WTC11 (cell line): ENCODE data around the gene ZFYVE19. TPM values are rescaled to one million over a fixed set of nuclear protein-coding genes. Genes with fewer than 3 reads are reported as not detected.

ENCODE experiments used
- ATAC-seq: fragments of 200-7000 bp; cut with Tn5 transposase; 2 replicates; pipeline ENCODE4 v1.10.0; 2021; ENCODE audit warnings: mild to moderate bottlenecking, moderate library complexity
- CTCF ChIA-PET: fragments of 300-600 bp; sonication (Branson Sonifier 250); formaldehyde crosslinking; loops from one replicate; lab custom pipeline; 2021; ENCODE audit warnings: antibody characterized with exemption; lab: Charles Lee
- POLR2A ChIA-PET: fragments of 350-600 bp; sonication (Branson Sonifier 250); formaldehyde crosslinking; loops from one replicate; lab custom pipeline; 2021; ENCODE audit warnings: antibody characterized with exemption; lab: Charles Lee
- DNase-seq: peaks from one replicate; pipeline ENCODE4 v3.0.0; 2021; ENCODE audit warnings: low spot score
- H3K27ac Mint-ChIP-seq: 2 replicates; pipeline ENCODE4 v1.8.0; 2021; ENCODE audit warnings: mixed read lengths
- H3K27me3 Mint-ChIP-seq: 2 replicates; pipeline ENCODE4 v1.8.0; 2021; ENCODE audit warnings: low read depth, mild to moderate bottlenecking, moderate library complexity, mixed read lengths
- H3K36me3 Mint-ChIP-seq: 2 replicates; pipeline ENCODE4 v1.8.0; 2021; ENCODE audit warnings: mixed read lengths
- H3K4me1 Mint-ChIP-seq: 2 replicates; pipeline ENCODE4 v1.8.0; 2022; ENCODE audit warnings: mixed read lengths
- H3K4me3 Mint-ChIP-seq: 2 replicates; pipeline ENCODE4 v1.8.0; 2021; ENCODE audit warnings: mild to moderate bottlenecking, moderate library complexity, mixed read lengths
- H3K9me3 Mint-ChIP-seq: 2 replicates; pipeline ENCODE4 v1.8.0; 2021; ENCODE audit warnings: mixed read lengths
- CBFB ChIP-seq: sonication (generic); formaldehyde crosslinking; IDR thresholded peaks from 2 replicates; pipeline ENCODE4 v1.8.1; 2022; ENCODE audit warnings: mild to moderate bottlenecking, low read depth, missing genetic modification reagents
- CREB1 ChIP-seq: sonication (generic); formaldehyde crosslinking; IDR thresholded peaks from 2 replicates; pipeline ENCODE4 v1.8.0; 2023; ENCODE audit warnings: mild to moderate bottlenecking, missing genetic modification reagents
- CREM ChIP-seq: sonication (generic); formaldehyde crosslinking; IDR thresholded peaks from 2 replicates; pipeline ENCODE4 v1.8.1; 2022; ENCODE audit warnings: mild to moderate bottlenecking, missing genetic modification reagents, moderate library complexity
- EMX1 ChIP-seq: fragments of 250-450 bp; sonication (Bioruptor Pico); IDR thresholded peaks from 2 replicates; pipeline ENCODE4 v1.8.0; 2021; ENCODE audit warnings: mild to moderate bottlenecking
- ETV6 ChIP-seq: sonication (generic); formaldehyde crosslinking; IDR thresholded peaks from 2 replicates; pipeline ENCODE4 v1.8.1; 2022; ENCODE audit warnings: mild to moderate bottlenecking, missing genetic modification reagents
- KAT7 ChIP-seq: sonication (generic); formaldehyde crosslinking; IDR thresholded peaks from 2 replicates; pipeline ENCODE4 v1.8.1; 2023; ENCODE audit warnings: missing genetic modification reagents, mild to moderate bottlenecking, borderline replicate concordance
- MYBL2 ChIP-seq: sonication (generic); formaldehyde crosslinking; IDR thresholded peaks from 2 replicates; pipeline ENCODE4 v1.8.1; 2023; ENCODE audit warnings: mild to moderate bottlenecking, moderate library complexity, missing genetic modification reagents
- NFATC4 ChIP-seq: fragments of 250-450 bp; sonication (Bioruptor Pico); IDR thresholded peaks from 2 replicates; pipeline ENCODE4 v1.9.0; 2021; ENCODE audit warnings: mild to moderate bottlenecking
- NR1H2 ChIP-seq: sonication (generic); formaldehyde crosslinking; IDR thresholded peaks from 2 replicates; pipeline ENCODE4 v1.9.0; 2021; ENCODE audit warnings: mild to moderate bottlenecking, moderate library complexity, missing genetic modification reagents
- RELA ChIP-seq: sonication (generic); formaldehyde crosslinking; IDR thresholded peaks from 2 replicates; pipeline ENCODE4 v1.8.1; 2022; ENCODE audit warnings: missing genetic modification reagents, mild to moderate bottlenecking, borderline replicate concordance
- RORB ChIP-seq: fragments of 250-450 bp; sonication (Bioruptor Pico); IDR thresholded peaks from 2 replicates; pipeline ENCODE4 v1.9.0; 2021; ENCODE audit warnings: mild to moderate bottlenecking
- SMAD4 ChIP-seq: sonication (generic); formaldehyde crosslinking; IDR thresholded peaks from 2 replicates; pipeline ENCODE4 v1.8.0; 2022; ENCODE audit warnings: mild to moderate bottlenecking, missing genetic modification reagents
- SP1 ChIP-seq: sonication (generic); formaldehyde crosslinking; conservative IDR thresholded peaks from 2 replicates; pipeline ENCODE4 v1.8.1; 2022; ENCODE audit warnings: missing genetic modification reagents
- TEAD4 ChIP-seq: sonication (generic); formaldehyde crosslinking; IDR thresholded peaks from 2 replicates; pipeline ENCODE4 v1.8.0; 2022; ENCODE audit warnings: mild to moderate bottlenecking, missing genetic modification reagents
- ZNF138 ChIP-seq: sonication (generic); formaldehyde crosslinking; conservative IDR thresholded peaks from 2 replicates; pipeline ENCODE4 v1.8.1; 2022; ENCODE audit warnings: mild to moderate bottlenecking, moderate library complexity, missing genetic modification reagents
- ZNF232 ChIP-seq: sonication (generic); formaldehyde crosslinking; IDR thresholded peaks from 2 replicates; pipeline ENCODE4 v1.8.0; 2022; ENCODE audit warnings: mild to moderate bottlenecking, missing genetic modification reagents
- ZNF423 ChIP-seq: fragments of 250-450 bp; sonication (Bioruptor Pico); IDR thresholded peaks from 2 replicates; pipeline ENCODE4 v2.1.2; 2022; ENCODE audit warnings: mild to moderate bottlenecking, moderate library complexity
- ZNF671 ChIP-seq: fragments of 250-450 bp; sonication (Bioruptor Pico); IDR thresholded peaks from 2 replicates; pipeline ENCODE4 v1.8.0; 2021; ENCODE audit warnings: mild to moderate bottlenecking
- total RNA-seq: library from RNA; stranded (reverse); gene quantifications from 3 replicates; pipeline ENCODE4 v1.2.3, GENCODE V29; 2021
- TF ChIP-seq, protein P1 (sequence below): fragments of 250-450 bp; sonication (Bioruptor Pico); IDR thresholded peaks from 2 replicates; pipeline ENCODE4 v1.9.0; 2021; ENCODE audit warnings: mild to moderate bottlenecking
- TF ChIP-seq, protein P2 (sequence below): sonication (generic); formaldehyde crosslinking; IDR thresholded peaks from 2 replicates; pipeline ENCODE4 v1.8.1; 2022; ENCODE audit warnings: mild to moderate bottlenecking, moderate library complexity, missing genetic modification reagents
- TF ChIP-seq, protein P3 (sequence below): fragments of 250-450 bp; sonication (Bioruptor Pico); IDR thresholded peaks from 2 replicates; pipeline ENCODE4 v1.9.0; 2021; ENCODE audit warnings: moderate library complexity, mild to moderate bottlenecking, inconsistent platforms, borderline replicate concordance
- TF ChIP-seq, protein P4 (sequence below): sonication (generic); formaldehyde crosslinking; conservative IDR thresholded peaks from 2 replicates; pipeline ENCODE4 v1.8.1; 2023; ENCODE audit warnings: mild to moderate bottlenecking, low read depth, missing genetic modification reagents, moderate library complexity
- TF ChIP-seq, protein P5 (sequence below): fragments of 250-450 bp; sonication (Bioruptor Pico); IDR thresholded peaks from 2 replicates; pipeline ENCODE4 v1.9.0; 2021; ENCODE audit warnings: mild to moderate bottlenecking
- TF ChIP-seq, protein P6 (sequence below): sonication (generic); formaldehyde crosslinking; IDR thresholded peaks from 2 replicates; pipeline ENCODE4 v1.8.0; 2023; ENCODE audit warnings: missing genetic modification reagents
- TF ChIP-seq, protein P7 (sequence below): sonication (generic); formaldehyde crosslinking; conservative IDR thresholded peaks from 2 replicates; pipeline ENCODE4 v1.8.1; 2022; ENCODE audit warnings: mild to moderate bottlenecking, missing genetic modification reagents

ZFYVE19 gene
- total RNA-seq, 1 experiment from 2014 or later: 18.9 TPM

DNA sequence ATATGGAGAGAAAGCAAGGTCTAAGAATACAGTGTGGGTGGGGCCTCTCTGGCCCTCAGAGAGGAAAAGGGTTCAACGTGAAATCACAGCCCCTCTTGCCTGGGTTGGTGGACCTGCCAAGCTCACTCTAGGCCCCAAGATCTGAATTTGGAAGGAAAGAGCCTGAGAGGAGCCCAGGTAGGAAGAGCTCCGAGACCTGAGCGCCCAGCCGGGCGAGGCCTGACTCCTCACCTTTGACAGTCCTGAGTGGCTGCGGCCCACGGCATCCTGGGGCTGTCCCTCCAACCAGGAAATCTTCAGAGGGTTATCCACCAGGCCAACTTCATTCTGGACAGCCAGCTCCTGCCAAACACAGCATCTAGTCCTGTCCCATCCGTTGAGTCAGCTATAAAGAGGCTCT, 33.4 kb upstream of the ZFYVE19 start (continued):
- TF ChIP-seq, protein P1, sequence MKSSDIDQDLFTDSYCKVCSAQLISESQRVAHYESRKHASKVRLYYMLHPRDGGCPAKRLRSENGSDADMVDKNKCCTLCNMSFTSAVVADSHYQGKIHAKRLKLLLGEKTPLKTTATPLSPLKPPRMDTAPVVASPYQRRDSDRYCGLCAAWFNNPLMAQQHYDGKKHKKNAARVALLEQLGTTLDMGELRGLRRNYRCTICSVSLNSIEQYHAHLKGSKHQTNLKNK (CRISPR knock-in tag): no peak
- TF ChIP-seq CBFB (CRISPR knock-in tag): no peak
- TF ChIP-seq, protein P2, sequence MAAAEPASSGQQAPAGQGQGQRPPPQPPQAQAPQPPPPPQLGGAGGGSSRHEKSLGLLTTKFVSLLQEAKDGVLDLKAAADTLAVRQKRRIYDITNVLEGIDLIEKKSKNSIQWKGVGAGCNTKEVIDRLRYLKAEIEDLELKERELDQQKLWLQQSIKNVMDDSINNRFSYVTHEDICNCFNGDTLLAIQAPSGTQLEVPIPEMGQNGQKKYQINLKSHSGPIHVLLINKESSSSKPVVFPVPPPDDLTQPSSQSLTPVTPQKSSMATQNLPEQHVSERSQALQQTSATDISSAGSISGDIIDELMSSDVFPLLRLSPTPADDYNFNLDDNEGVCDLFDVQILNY (CRISPR knock-in tag): no peak
- TF ChIP-seq ETV6 (CRISPR knock-in tag): no peak
- TF ChIP-seq NFATC4 (CRISPR knock-in tag): no peak
- TF ChIP-seq, all 79 proteins: peak for 0

DNA sequence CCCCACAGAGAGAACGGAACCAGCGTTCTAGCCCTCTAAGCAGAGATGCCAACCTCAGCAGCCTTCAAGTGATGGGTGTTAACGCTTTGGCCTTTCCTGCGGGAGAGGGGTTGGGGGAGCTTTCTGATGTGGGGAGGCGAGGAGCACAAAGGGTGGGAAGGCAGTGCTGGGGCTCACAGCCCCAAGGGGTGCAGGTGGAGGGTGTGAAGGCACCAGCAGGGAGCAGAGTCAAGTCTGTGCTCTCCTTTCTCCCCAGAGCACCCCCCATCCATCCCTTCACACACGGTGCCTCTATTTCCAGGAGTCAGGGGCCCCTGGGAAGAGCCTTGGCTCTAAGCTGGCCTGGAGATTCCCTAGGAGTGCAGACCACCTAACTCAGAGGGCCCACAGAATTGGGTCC, 33.0 kb upstream of the ZFYVE19 start:
- Mint-ChIP-seq H3K36me3 (peaks cover 22% of the 10 kb centered on the region), H3K4me1 (no peaks in the 10 kb centered on the region)

DNA sequence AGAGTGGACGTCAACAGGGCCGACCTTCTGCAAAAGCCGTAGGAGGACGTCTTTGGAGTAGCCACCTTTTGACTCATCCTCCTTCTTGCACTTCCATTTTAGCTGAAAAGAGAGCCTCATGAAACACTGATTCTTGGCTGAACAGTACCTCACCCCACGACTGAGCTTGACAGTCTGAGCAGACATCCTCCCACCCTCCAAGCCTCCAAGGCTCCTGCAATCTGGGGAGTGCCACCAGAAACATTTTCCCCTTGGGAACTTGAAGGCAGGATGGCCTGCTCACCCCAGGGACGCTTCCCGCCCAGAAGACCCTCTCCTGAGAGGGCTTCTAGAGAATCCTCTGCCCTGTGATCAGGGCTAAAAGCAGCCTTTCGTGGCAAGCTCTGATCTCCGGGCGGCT, 31.9 kb upstream of the ZFYVE19 start:
- H3K4me1 Mint-ChIP-seq: no peaks in the 10 kb centered on the region
- no peaks in the 10 kb centered on the region for H3K9me3 Mint-ChIP-seq
- ChIA-PET POLR2A (no interaction called here), CTCF (no interaction called here)
- H3K27ac Mint-ChIP-seq: no peak overlapping the region
- DNase-seq: no peak
- ATAC-seq: no peak
- no peak for TF ChIP-seq CBFB (CRISPR knock-in tag)
- TF ChIP-seq, protein P3, sequence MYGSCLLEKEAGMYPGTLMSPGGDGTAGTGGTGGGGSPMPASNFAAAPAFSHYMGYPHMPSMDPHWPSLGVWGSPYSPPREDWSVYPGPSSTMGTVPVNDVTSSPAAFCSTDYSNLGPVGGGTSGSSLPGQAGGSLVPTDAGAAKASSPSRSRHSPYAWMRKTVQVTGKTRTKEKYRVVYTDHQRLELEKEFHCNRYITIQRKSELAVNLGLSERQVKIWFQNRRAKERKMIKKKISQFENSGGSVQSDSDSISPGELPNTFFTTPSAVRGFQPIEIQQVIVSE: no peak
- TF ChIP-seq NR1H2 (CRISPR knock-in tag): no peak
- TF ChIP-seq, protein P2 (CRISPR knock-in tag): no peak
- no peak for TF ChIP-seq SP1 (CRISPR knock-in tag)
- no peak for TF ChIP-seq RELA (CRISPR knock-in tag)
- TF ChIP-seq, protein P4, sequence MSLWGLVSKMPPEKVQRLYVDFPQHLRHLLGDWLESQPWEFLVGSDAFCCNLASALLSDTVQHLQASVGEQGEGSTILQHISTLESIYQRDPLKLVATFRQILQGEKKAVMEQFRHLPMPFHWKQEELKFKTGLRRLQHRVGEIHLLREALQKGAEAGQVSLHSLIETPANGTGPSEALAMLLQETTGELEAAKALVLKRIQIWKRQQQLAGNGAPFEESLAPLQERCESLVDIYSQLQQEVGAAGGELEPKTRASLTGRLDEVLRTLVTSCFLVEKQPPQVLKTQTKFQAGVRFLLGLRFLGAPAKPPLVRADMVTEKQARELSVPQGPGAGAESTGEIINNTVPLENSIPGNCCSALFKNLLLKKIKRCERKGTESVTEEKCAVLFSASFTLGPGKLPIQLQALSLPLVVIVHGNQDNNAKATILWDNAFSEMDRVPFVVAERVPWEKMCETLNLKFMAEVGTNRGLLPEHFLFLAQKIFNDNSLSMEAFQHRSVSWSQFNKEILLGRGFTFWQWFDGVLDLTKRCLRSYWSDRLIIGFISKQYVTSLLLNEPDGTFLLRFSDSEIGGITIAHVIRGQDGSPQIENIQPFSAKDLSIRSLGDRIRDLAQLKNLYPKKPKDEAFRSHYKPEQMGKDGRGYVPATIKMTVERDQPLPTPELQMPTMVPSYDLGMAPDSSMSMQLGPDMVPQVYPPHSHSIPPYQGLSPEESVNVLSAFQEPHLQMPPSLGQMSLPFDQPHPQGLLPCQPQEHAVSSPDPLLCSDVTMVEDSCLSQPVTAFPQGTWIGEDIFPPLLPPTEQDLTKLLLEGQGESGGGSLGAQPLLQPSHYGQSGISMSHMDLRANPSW (CRISPR knock-in tag): no peak
- TF ChIP-seq KAT7: no peak
- TF ChIP-seq CREB1 (CRISPR knock-in tag): no peak
- TF ChIP-seq ZNF138 (CRISPR knock-in tag): no peak
- no peak for TF ChIP-seq ZNF671 (CRISPR knock-in tag)
- H3K36me3 Mint-ChIP-seq: peaks cover 27% of the 10 kb centered on the region
- no peaks in the 10 kb centered on the region for H3K27me3 Mint-ChIP-seq
- H3K4me3 Mint-ChIP-seq: no peak overlapping the region

More for the DNA sequence above, 33.0 kb upstream of the ZFYVE19 start:
- POLR2A ChIA-PET: no interaction called here
- TF ChIP-seq ZNF423: no peak
- no peak for TF ChIP-seq ZNF232 (CRISPR knock-in tag)
- no peak for TF ChIP-seq MYBL2
- TF ChIP-seq, protein P5, sequence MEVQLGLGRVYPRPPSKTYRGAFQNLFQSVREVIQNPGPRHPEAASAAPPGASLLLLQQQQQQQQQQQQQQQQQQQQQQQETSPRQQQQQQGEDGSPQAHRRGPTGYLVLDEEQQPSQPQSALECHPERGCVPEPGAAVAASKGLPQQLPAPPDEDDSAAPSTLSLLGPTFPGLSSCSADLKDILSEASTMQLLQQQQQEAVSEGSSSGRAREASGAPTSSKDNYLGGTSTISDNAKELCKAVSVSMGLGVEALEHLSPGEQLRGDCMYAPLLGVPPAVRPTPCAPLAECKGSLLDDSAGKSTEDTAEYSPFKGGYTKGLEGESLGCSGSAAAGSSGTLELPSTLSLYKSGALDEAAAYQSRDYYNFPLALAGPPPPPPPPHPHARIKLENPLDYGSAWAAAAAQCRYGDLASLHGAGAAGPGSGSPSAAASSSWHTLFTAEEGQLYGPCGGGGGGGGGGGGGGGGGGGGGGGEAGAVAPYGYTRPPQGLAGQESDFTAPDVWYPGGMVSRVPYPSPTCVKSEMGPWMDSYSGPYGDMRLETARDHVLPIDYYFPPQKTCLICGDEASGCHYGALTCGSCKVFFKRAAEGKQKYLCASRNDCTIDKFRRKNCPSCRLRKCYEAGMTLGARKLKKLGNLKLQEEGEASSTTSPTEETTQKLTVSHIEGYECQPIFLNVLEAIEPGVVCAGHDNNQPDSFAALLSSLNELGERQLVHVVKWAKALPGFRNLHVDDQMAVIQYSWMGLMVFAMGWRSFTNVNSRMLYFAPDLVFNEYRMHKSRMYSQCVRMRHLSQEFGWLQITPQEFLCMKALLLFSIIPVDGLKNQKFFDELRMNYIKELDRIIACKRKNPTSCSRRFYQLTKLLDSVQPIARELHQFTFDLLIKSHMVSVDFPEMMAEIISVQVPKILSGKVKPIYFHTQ (CRISPR knock-in tag): no peak
- TF ChIP-seq RORB (CRISPR knock-in tag): no peak
- TF ChIP-seq, protein P6, sequence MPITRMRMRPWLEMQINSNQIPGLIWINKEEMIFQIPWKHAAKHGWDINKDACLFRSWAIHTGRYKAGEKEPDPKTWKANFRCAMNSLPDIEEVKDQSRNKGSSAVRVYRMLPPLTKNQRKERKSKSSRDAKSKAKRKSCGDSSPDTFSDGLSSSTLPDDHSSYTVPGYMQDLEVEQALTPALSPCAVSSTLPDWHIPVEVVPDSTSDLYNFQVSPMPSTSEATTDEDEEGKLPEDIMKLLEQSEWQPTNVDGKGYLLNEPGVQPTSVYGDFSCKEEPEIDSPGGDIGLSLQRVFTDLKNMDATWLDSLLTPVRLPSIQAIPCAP (CRISPR knock-in tag): no peak
- TF ChIP-seq CREM (CRISPR knock-in tag): no peak
- no peak for TF ChIP-seq EMX1
- TF ChIP-seq, protein P7, sequence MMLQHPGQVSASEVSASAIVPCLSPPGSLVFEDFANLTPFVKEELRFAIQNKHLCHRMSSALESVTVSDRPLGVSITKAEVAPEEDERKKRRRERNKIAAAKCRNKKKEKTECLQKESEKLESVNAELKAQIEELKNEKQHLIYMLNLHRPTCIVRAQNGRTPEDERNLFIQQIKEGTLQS (CRISPR knock-in tag): no peak
- TF ChIP-seq SMAD4 (CRISPR knock-in tag): no peak
- no peak for TF ChIP-seq TEAD4 (CRISPR knock-in tag)
- TF ChIP-seq, all 79 proteins: peak for 0
- Mint-ChIP-seq H3K9me3 (no peaks in the 10 kb centered on the region), H3K27me3 (no peaks in the 10 kb centered on the region), H3K27ac (no peak overlapping the region), H3K4me3 (no peak overlapping the region)
- ATAC-seq: no peak
- CTCF ChIA-PET: no interaction called here
- no peak for DNase-seq
